ENCODE data around the gene DZIP1L.
"Not testable (repeated sequence)": the region's sequence is repeated elsewhere in the genome, so short reads cannot be mapped to it uniquely, and the experiment has no call there.

The DZIP1L gene

GRCh38 chr3:138113326-138113725, 2.1 kb downstream of the DZIP1L start:
- no peak for DNase-seq (ENCODE audit: low read depth in 2 of 2)

DNA sequence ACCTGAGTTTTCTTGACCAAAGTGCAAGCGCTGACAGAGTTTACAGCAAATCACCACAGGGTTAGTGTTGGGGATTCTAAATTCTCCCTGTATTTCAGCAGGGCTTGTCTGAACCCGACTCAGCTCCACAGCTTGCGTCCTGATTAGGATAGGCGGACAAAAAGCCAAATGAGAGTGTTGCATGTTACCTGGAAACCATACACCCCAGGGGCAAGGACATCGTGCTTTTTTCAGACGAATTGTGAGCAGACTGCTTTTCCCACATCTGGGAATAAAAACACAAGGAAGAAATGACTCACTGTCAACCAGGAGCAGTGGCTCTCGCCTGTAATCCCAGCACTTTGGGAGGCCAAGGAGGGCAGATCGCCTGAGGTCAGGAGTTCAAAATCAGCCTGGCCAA, 3.0 kb downstream of the DZIP1L start:
- no peak for DNase-seq (ENCODE audit: low read depth in 2 of 2)

GRCh38 chr3:138105598-138105997, 9.8 kb downstream of the DZIP1L start:
- DNase-seq (ENCODE audit: low read depth in 2 of 2) = no peak

- DNase-seq (ENCODE audit: low read depth in 2 of 2) = no peak
Observed at GRCh38 chr3:138103466-138103865, 11.9 kb downstream of the DZIP1L start.

DNA sequence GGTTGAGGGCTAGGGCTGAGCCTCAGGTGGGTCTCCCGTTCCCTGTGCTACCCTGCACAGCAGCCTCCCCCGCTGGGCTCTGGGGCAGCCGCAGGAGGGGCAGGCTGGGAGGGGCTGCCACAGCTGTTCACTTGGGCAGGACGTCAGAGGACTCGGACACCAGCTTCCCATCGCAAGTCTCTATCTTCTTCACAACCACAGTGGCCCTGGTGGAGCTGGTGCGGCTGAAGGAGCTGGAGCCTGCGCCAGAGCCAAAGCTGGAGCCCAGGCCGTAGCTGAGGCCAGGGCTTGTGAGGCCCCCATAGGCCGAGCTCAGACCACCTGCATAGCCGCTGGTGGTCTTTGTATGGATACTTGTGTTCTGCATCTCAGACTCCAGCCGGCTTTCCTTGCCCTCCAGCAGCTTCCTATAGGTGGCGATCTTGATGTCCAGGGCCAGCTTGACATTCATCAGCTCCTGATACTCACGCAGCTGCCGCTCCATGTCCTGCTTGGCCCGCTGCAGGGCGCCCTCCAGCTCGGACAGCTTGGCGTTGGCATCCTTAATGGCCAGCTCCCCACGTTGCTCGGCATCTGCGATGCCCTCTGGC, 14.0 kb downstream of the DZIP1L start:
- not testable (repeated sequence) for DNase-seq (ENCODE audit: low read depth in 2 of 2)

DNA sequence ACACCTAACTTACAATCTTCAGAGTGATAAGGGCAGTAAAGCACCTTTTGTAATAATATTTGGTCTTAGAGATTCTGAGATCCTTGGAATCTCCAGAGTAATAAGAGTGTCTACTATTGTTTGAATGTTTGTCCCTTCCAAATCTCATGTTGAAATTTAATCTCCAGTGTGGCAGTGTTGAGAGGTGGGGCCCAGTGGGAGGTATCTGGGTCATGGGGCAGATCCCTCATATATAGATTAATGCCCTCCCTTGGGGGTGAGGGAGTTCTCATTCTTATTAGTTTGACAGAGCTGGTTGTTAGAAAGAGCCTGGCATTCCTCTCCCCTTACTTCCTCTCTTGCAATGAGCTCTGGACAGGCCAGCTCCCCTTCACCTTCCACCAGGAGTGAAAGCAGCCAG, 16.0 kb downstream of the DZIP1L start:
- no peak for DNase-seq (ENCODE audit: low read depth in 2 of 2)

- no peak for DNase-seq (ENCODE audit: low read depth in 2 of 2)
Observed at GRCh38 chr3:138097192-138098172, 17.9 kb downstream of the DZIP1L start.

- DNase-seq (ENCODE audit: low read depth in 2 of 2) = no peak
Observed at GRCh38 chr3:138093721-138094120, 21.7 kb downstream of the DZIP1L start.

DNA sequence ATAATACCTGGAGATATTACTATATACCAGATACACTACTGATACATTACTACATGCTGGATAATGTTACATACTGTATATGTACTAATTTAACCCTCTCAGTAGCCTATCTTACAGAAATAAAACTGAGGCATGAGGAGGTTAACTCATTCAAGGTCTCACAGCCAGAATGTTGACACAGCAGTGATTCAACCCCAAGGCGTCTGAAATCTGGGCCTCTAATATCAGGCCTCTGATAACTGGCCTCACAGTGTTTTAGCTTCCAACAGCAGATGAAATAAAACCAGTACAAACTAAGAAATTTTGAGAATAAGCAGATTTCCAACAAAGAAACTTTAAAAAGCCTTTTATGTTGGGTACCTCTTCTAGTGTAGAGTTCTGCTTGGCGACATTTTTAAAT, 23.4 kb downstream of the DZIP1L start:
- DNase-seq (ENCODE audit: low read depth in 2 of 2) = no peak

DNA sequence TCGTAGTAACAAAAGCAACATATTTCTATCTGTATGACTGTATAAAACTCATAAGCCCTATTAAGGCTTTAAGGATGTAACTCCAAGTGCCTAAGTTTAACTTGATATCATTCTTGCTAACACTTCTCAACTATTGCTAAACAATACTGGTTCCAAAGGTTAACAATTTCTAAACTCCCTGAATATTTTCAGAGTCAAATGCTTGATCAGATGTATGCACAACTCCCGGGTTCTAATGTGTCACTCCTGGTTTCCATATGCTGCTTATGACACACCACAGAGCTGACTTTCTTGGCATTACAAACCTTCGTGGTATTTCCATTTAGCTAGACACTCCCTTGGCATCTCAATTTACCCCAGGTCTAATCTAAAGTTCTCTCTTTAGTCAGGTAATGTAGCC, 26.3 kb downstream of the DZIP1L start:
- no peak for DNase-seq (ENCODE audit: low read depth in 2 of 2)

GRCh38 chr3:138085745-138086144, 29.7 kb downstream of the DZIP1L start:
- not testable (repeated sequence) for DNase-seq (ENCODE audit: low read depth in 2 of 2)

- DNase-seq (ENCODE audit: low read depth in 2 of 2) = no peak
Observed at GRCh38 chr3:138084196-138084595, 31.2 kb downstream of the DZIP1L start.

DNA sequence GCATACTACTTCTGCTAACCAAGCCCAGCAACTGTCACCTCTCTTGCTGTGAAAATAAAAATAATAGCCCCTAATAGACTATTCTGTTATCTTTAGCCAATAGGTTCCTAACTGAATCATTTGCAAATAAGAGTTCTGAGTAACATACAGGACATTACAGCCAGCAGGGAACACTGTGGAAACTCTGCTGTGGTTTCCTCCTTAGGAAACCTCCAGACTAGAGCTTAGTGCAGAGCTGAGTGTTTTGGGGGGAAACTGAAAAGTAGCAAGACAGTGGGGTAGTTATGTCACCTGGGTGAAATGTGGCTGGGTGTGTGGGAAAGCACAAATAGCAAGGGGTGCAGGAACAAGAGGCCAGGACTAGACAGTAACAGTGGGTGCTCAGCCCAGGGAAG, 32.4 kb downstream of the DZIP1L start:
- no peak for DNase-seq (ENCODE audit: low read depth in 2 of 2)

GRCh38 chr3:138082085-138082991, 33.1 kb downstream of the DZIP1L start:
- no peak for DNase-seq (ENCODE audit: low read depth in 2 of 2)

DNA sequence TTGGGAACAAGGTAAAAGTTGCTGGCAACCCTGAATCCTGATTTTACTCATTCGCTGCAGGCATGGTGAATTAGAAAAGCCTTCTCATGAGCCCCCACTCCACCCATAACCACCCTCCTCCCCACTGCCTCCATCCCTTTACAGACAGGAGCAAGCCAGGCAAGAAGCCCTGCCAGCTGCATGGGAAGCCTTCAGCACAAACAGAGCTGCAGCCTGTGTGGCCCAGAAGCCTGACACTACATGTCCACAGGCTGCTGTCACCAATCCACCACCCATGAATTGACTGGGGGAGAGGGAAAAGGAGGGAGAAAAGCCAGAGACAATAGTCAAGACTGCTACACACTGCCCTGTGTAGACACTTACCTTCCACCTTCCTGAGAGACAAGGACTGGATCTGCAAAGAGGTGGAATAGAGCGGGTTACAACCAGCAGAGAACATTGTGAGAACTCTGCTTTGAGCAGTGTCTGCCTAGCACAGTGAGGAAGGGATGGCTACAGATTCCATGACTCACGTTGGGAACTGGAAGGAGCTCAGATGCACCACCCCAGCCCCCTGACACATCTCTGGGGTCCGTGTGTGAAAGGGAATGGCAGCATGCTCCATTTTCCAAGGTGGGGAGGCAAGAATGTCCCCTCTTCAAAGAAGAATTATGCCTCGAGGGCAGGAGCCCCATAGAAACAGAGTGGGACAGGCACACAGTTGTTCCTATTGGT, 33.9 kb downstream of the DZIP1L start:
- no peak for DNase-seq (ENCODE audit: low read depth in 2 of 2)

DNA sequence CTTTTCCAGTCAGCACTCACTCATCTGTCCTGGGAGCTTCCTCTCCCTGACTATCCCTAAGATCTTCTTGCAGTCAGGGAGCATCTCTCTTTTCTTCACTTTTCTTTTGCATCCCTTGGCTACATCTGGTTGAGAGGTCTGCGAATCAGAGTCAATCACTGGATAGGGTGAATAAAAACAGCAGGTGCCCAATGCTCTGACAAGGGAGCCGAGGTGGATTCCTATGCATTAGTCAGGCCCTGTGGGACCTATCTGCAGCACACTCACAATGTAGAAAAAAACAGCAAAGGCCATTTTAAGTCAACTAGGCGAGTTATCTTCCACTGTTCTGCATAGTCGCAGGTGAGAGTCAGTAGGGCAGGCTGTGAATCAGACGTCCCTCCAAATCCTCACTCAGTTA, 35.5 kb downstream of the DZIP1L start:
- no peak for DNase-seq (ENCODE audit: low read depth in 2 of 2)

- DNase-seq (ENCODE audit: low read depth in 2 of 2) = no peak
Observed at GRCh38 chr3:138078901-138079344, 36.5 kb downstream of the DZIP1L start.

GRCh38 chr3:138078096-138078495, 37.3 kb downstream of the DZIP1L start:
- no peak for DNase-seq (ENCODE audit: low read depth in 2 of 2)

GRCh38 chr3:138072796-138073195, 42.6 kb downstream of the DZIP1L start:
- DNase-seq (ENCODE audit: low read depth in 2 of 2) = no peak

GRCh38 chr3:138070006-138070405, 45.4 kb downstream of the DZIP1L start:
- no peak for DNase-seq (ENCODE audit: low read depth in 2 of 2)

DNA sequence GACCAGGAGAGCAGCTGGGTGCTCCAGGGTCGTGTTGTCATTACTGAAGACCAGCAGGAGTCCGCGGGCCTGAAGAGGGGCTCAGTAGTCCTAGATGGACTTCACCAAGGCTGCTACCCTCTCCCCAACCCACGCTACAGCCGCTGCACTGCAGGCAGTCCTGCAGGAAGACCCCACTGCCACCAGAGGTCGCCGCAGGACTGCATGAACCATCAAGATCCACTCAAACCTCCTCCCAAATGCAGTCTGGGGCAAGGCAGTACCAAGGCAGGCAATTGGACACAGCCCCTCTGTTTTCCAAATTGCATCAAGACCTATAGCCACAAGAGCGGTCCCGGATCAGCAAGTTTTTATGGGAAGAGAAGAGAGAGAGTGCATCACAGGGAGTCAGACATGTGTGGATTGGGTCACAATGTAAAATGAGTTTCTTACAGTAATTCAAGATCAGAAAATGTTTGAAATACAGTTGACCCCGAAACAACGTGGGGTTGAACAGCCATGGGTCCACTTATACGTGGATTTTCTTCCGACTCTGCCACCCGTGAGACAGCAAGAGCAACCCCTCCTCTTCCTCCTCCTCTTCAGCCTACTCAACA, 46.7 kb downstream of the DZIP1L start:
- DNase-seq (ENCODE audit: low read depth in 2 of 2) = peak; percentile 24 to 50
